ENCODE data around the gene B3GNT5. TPM values are rescaled to one million over a fixed set of nuclear protein-coding genes. Genes with fewer than 3 reads are reported as not detected.
A peak's percentile ranks its signal among the peaks of the same experiment; 100 is the strongest.

Gene B3GNT5
- total RNA-seq, 4 donors from 2014 or later, result 18.2 to 41.2 (median 26.0) TPM

- intact Hi-C loops (cut with DNase I; ENCODE audit: low total_unique reads), result no loop called here
These were observed 40.5 kb upstream of the B3GNT5 start for GRCh38 chr3:183212565-183212964.

GRCh38 chr3:183213415-183214276 lies 39.4 kb upstream of the B3GNT5 start:
- in situ Hi-C loops (cut with MboI; ENCODE audit: low sequenced_read_pairs in 4 of 4) (no loop called here), intact Hi-C loops (cut with DNase I; ENCODE audit: low total_unique reads) (no loop called here)
- H3K36me3 ChIP-seq, result no peaks in the 10 kb centered on the region
- DNase-seq (no peak), ATAC-seq (no peak)
- H3K4me1 ChIP-seq, result peaks cover 0 to 3% of the 10 kb centered on the region in 2 donors
- no peaks in the 10 kb centered on the region for H3K27me3 ChIP-seq
- TF ChIP-seq CTCF (IDR thresholded peaks at IDR 0.05 in 4 of 5, conservative IDR thresholded peaks at IDR 0.05 in 1 of 5), result no peak
- no peak for TF ChIP-seq POLR2A (IDR thresholded peaks at IDR 0.05)
- H3K4me3 ChIP-seq, result no peak overlapping the region
- H3K9me3 ChIP-seq, result no peaks in the 10 kb centered on the region
- peak overlapping the region in 3 of 4 donors; percentile 13 to 21 (median 18) for H3K27ac ChIP-seq

More at GRCh38 chr3:183212565-183212964, 40.5 kb upstream of the B3GNT5 start:
- in situ Hi-C loops (cut with MboI; ENCODE audit: low sequenced_read_pairs in 4 of 4), result no loop called here
- no peak for DNase-seq
- H3K4me1 ChIP-seq, result peaks cover 0 to 3% of the 10 kb centered on the region in 2 donors
- no peak overlapping the region for H3K4me3 ChIP-seq
- H3K27ac ChIP-seq, result peak overlapping the region in 2 of 4 donors; percentile 57 to 58
- no peaks in the 10 kb centered on the region for H3K27me3 ChIP-seq
- H3K36me3 ChIP-seq, result no peaks in the 10 kb centered on the region
- TF ChIP-seq CTCF (IDR thresholded peaks at IDR 0.05 in 4 of 5, conservative IDR thresholded peaks at IDR 0.05 in 1 of 5) (no peak), POLR2A (IDR thresholded peaks at IDR 0.05) (no peak)
- ATAC-seq, result peak; percentile 38 to 57
- H3K9me3 ChIP-seq, result no peaks in the 10 kb centered on the region

- Histone ChIP-seq H3K36me3 (no peaks in the 10 kb centered on the region), H3K4me3 (no peak overlapping the region), H3K27me3 (no peaks in the 10 kb centered on the region), H3K9me3 (no peaks in the 10 kb centered on the region), H3K4me1 (peaks cover 0 to 3% of the 10 kb centered on the region in 2 donors), H3K27ac (peak overlapping the region in 2 of 4 donors; percentile 13 to 18)
- in situ Hi-C loops (cut with MboI; ENCODE audit: low sequenced_read_pairs in 4 of 4) (no loop called here), intact Hi-C loops (cut with DNase I; ENCODE audit: low total_unique reads) (no loop called here)
- DNase-seq, result no peak
- no peak for TF ChIP-seq CTCF (IDR thresholded peaks at IDR 0.05 in 4 of 5, conservative IDR thresholded peaks at IDR 0.05 in 1 of 5)
- TF ChIP-seq POLR2A (IDR thresholded peaks at IDR 0.05), result no peak
- no peak for ATAC-seq
These were observed 38.8 kb upstream of the B3GNT5 start for GRCh38 chr3:183214277-183214612.

- in situ Hi-C loops (cut with MboI; ENCODE audit: low sequenced_read_pairs in 4 of 4), result no loop called here
These were observed 37.4 kb upstream of the B3GNT5 start for GRCh38 chr3:183215591-183216202.

More at GRCh38 chr3:183215591-183216202, 37.4 kb upstream of the B3GNT5 start:
- no peak for ATAC-seq
- intact Hi-C loops (cut with DNase I; ENCODE audit: low total_unique reads), result no loop called here
- H3K9me3 ChIP-seq, result no peaks in the 10 kb centered on the region
- H3K36me3 ChIP-seq, result no peaks in the 10 kb centered on the region
- no peak for DNase-seq
- no peaks in the 10 kb centered on the region for H3K27me3 ChIP-seq
- peaks cover 0 to 3% of the 10 kb centered on the region in 2 donors for H3K4me1 ChIP-seq
- H3K27ac ChIP-seq, result no peak overlapping the region
- no peak for TF ChIP-seq POLR2A (IDR thresholded peaks at IDR 0.05)
- H3K4me3 ChIP-seq, result no peak overlapping the region

Measured in gastrocnemius medialis (tissue), 4 donors.